DND-41 (cell line): ENCODE data around the gene EDIL3.
A peak's percentile ranks its signal among the peaks of the same experiment; 100 is the strongest.

Experiments used
- ATAC-seq: fragments of 200-7000 bp; cut with Tn5 transposase; 3 replicates; pipeline ENCODE4 v1.9.1; 2021; ENCODE audit warnings: low read depth; ENCODE audit not compliant: insufficient read depth
- DNase-seq: peaks from one replicate; pipeline ENCODE4 v3.0.0-alpha.2; 2020
- H2AFZ ChIP-seq: 2 replicates; pipeline ENCODE4 v1.6.0; 2012; ENCODE audit warnings: low read depth, low read length
- H3K27ac ChIP-seq: 2 replicates; pipeline ENCODE4 v1.5.1; 2012; ENCODE audit warnings: low read length, inconsistent platforms
- H3K27me3 ChIP-seq: fragments of 200-600 bp; sonication (generic); 2 replicates; pipeline ENCODE4 v1.6.0; 2012; ENCODE audit warnings: low read length, mild to moderate bottlenecking, inconsistent platforms; ENCODE audit not compliant: insufficient read depth, poor library complexity
- H3K36me3 ChIP-seq: 2 replicates; pipeline ENCODE4 v1.5.1; 2012; ENCODE audit warnings: low read length, inconsistent platforms; ENCODE audit not compliant: insufficient read depth
- H3K4me1 ChIP-seq: 2 replicates; pipeline ENCODE4 v1.5.1; 2012; ENCODE audit warnings: mild to moderate bottlenecking, low read length; ENCODE audit not compliant: insufficient read depth
- H3K4me2 ChIP-seq: 2 replicates; pipeline ENCODE4 v1.6.0; 2012; ENCODE audit warnings: mild to moderate bottlenecking, moderate library complexity, low read length, inconsistent platforms; ENCODE audit not compliant: insufficient read depth
- H3K4me3 ChIP-seq, 2 experiments: fragments of 200-600 bp in 1 of 2; shearing (Covaris generic) in 1 of 2; 2 replicates each; pipeline ENCODE4 v1.5.1; 2012 to 2016; ENCODE audit warnings: inconsistent platforms in 2 of 2, low read length in 2 of 2, mild to moderate bottlenecking in 2 of 2, low read depth in 1 of 2, moderate library complexity in 1 of 2
- H3K79me2 ChIP-seq: 2 replicates; pipeline ENCODE4 v1.6.0; 2012; ENCODE audit warnings: low read length, inconsistent platforms; ENCODE audit not compliant: insufficient read depth
- H3K9ac ChIP-seq: 2 replicates; pipeline ENCODE4 v1.6.0; 2012; ENCODE audit warnings: low read depth, mild to moderate bottlenecking, inconsistent platforms, low read length, moderate library complexity
- H3K9me3 ChIP-seq: 2 replicates; pipeline ENCODE4 v1.5.1; 2012; ENCODE audit warnings: low read length, moderate library complexity, mild to moderate bottlenecking, inconsistent platforms; ENCODE audit not compliant: insufficient read depth, severe bottlenecking
- H4K20me1 ChIP-seq: 2 replicates; pipeline ENCODE4 v1.6.0; 2012; ENCODE audit warnings: low read length; ENCODE audit not compliant: insufficient read depth
- EZH2 ChIP-seq: IDR thresholded peaks from 3 replicates; pipeline ENCODE4 v1.6.1; 2012; ENCODE audit warnings: borderline replicate concordance, low read depth, mild to moderate bottlenecking, moderate library complexity, low read length, inconsistent platforms; ENCODE audit not compliant: severe bottlenecking
- TF ChIP-seq, protein P1 (sequence below): IDR thresholded peaks from 2 replicates; pipeline ENCODE4 v1.5.1; 2012; ENCODE audit warnings: borderline replicate concordance, low read length, moderate library complexity, mild to moderate bottlenecking; ENCODE audit not compliant: poor library complexity, severe bottlenecking; ENCODE audit errors: extremely low read depth

The EDIL3 gene

DNA sequence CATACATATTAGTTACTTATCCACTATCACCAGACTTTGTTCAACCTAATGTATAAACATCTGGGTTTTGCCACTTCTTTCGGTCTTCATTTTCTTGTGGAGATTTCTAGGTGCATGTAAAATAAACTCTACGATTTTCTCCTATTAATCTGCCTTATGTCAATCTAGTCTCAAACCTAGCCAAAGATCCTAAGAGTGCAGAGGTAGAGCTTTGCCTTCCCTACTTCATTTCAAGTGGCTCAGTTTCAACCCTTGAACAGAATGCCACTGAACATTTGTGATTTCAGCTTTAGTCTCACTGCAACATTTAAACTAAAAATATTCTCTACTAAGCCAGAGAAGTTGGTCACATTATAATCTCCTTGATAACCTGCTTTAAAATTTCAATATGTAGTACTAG, 94.0 kb downstream of the EDIL3 start:
- Histone ChIP-seq H3K4me2 (no peak overlapping the region), H3K4me1 (no peaks in the 10 kb centered on the region), H2AFZ (no peak overlapping the region), H4K20me1 (no peaks in the 10 kb centered on the region), H3K27me3 (no peaks in the 10 kb centered on the region), H3K27ac (no peak overlapping the region), H3K9me3 (no peaks in the 10 kb centered on the region), H3K9ac (no peak overlapping the region), H3K4me3 (no peak overlapping the region), H3K36me3 (no peaks in the 10 kb centered on the region), H3K79me2 (no peaks in the 10 kb centered on the region)
- no peak for TF ChIP-seq EZH2
- TF ChIP-seq, protein P1, sequence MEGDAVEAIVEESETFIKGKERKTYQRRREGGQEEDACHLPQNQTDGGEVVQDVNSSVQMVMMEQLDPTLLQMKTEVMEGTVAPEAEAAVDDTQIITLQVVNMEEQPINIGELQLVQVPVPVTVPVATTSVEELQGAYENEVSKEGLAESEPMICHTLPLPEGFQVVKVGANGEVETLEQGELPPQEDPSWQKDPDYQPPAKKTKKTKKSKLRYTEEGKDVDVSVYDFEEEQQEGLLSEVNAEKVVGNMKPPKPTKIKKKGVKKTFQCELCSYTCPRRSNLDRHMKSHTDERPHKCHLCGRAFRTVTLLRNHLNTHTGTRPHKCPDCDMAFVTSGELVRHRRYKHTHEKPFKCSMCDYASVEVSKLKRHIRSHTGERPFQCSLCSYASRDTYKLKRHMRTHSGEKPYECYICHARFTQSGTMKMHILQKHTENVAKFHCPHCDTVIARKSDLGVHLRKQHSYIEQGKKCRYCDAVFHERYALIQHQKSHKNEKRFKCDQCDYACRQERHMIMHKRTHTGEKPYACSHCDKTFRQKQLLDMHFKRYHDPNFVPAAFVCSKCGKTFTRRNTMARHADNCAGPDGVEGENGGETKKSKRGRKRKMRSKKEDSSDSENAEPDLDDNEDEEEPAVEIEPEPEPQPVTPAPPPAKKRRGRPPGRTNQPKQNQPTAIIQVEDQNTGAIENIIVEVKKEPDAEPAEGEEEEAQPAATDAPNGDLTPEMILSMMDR: no peak
- ATAC-seq (no peak), DNase-seq (no peak)

DNA sequence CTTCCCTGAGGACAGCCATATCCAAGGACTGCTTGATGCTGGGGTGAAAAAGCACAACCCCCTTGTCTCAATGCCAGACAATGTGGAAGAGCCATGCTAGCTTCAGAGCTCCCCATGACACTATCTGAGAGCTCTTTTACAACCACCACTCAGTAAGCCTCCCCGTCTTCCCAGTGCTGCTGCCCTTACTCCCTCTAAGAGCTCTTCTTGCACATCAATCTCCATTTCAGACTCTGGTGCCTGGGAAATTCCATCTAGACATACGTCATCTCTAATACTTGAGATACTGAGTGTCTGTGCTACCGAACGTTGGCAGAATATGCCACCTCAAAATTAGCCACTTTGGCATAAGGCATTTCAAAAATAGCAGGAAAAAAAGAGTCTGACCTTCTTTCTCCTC, 94.5 kb downstream of the EDIL3 start:
- H3K36me3 ChIP-seq: no peaks in the 10 kb centered on the region
- H3K4me2 ChIP-seq: no peak overlapping the region
- ATAC-seq: no peak
- no peak overlapping the region for H3K27ac ChIP-seq
- no peak for DNase-seq
- H4K20me1 ChIP-seq: no peaks in the 10 kb centered on the region
- no peak overlapping the region for H2AFZ ChIP-seq
- TF ChIP-seq, protein P1: no peak
- no peak for TF ChIP-seq EZH2
- no peak overlapping the region for H3K4me3 ChIP-seq
- H3K27me3 ChIP-seq: no peaks in the 10 kb centered on the region
- H3K79me2 ChIP-seq: no peaks in the 10 kb centered on the region
- no peak overlapping the region for H3K9ac ChIP-seq
- H3K4me1 ChIP-seq: no peaks in the 10 kb centered on the region
- H3K9me3 ChIP-seq: no peaks in the 10 kb centered on the region

DNA sequence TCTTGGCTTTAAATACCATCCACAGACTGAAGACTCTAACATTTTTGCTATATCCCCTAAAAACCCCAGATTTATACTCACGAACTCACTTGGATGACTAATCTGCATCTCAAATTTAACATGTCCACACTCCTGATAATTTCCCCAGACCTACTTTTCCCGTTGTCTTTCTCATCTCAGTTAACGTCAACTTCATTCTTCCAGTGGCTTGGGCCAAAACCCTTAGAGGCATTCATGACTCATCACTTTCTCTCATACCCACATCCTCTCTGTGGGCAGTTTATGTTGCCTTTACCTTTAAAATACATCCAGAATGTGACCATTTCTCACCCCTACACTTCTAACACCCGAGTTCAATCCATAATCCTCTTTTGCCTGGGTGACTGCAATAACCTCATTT, 96.7 kb downstream of the EDIL3 start:
- Histone ChIP-seq H3K79me2 (no peaks in the 10 kb centered on the region), H3K36me3 (no peaks in the 10 kb centered on the region), H3K9me3 (no peaks in the 10 kb centered on the region), H3K4me3 (no peak overlapping the region), H4K20me1 (no peaks in the 10 kb centered on the region), H3K27ac (no peak overlapping the region), H3K9ac (no peak overlapping the region), H2AFZ (no peak overlapping the region), H3K27me3 (no peaks in the 10 kb centered on the region), H3K4me1 (no peaks in the 10 kb centered on the region), H3K4me2 (no peak overlapping the region)
- DNase-seq (peak; percentile 5), ATAC-seq (peak; percentile 82)
- TF ChIP-seq, protein P1: no peak
- no peak for TF ChIP-seq EZH2

DNA sequence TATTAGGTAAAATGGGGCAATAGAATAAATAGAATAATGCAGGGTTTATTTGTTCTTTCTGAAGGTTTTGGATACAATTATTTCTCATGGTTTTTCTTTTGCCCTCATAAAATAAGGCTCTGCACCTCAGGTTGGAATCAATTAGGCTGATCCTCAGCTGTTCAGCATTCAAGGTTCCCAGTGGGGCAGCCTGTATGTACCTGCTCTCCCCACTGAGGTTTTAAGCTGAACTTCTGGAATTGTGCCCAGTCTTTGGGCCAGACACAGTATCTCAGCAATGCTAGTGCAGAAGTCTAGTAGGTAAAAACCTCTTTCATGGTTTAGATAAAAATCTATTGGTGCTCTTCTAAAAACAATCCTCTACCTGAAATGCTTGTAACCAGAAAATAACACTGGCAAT, 98.0 kb downstream of the EDIL3 start:
- Histone ChIP-seq H3K4me3 (no peak overlapping the region), H3K4me2 (no peak overlapping the region), H2AFZ (no peak overlapping the region), H3K4me1 (no peaks in the 10 kb centered on the region), H4K20me1 (no peaks in the 10 kb centered on the region), H3K36me3 (no peaks in the 10 kb centered on the region), H3K9me3 (no peaks in the 10 kb centered on the region), H3K79me2 (no peaks in the 10 kb centered on the region), H3K27ac (no peak overlapping the region), H3K9ac (no peak overlapping the region), H3K27me3 (no peaks in the 10 kb centered on the region)
- DNase-seq: no peak
- no peak for ATAC-seq
- TF ChIP-seq EZH2: no peak
- TF ChIP-seq, protein P1: no peak
